IPS-20b (cell line): ENCODE data around the gene HOXB13.
A peak's percentile ranks its signal among the peaks of the same experiment; 100 is the strongest.

ENCODE experiments used
- H3K27ac ChIP-seq: one replicate; pipeline ENCODE4 v1.5.1; 2013; ENCODE audit warnings: low read length
- H3K27me3 ChIP-seq: 2 replicates; pipeline ENCODE4 v1.6.1; 2013; ENCODE audit warnings: mild to moderate bottlenecking, low read length, inconsistent platforms; ENCODE audit not compliant: insufficient read depth
- H3K36me3 ChIP-seq: 2 replicates; pipeline ENCODE4 v1.6.1; 2013; ENCODE audit warnings: low read depth, mild to moderate bottlenecking, inconsistent platforms, low read length, moderate library complexity; ENCODE audit not compliant: insufficient read depth
- H3K4me1 ChIP-seq: 2 replicates; pipeline ENCODE4 v1.6.1; 2013; ENCODE audit warnings: mild to moderate bottlenecking, control low read depth, inconsistent platforms, low read length, moderate library complexity; ENCODE audit not compliant: insufficient read depth
- H3K4me3 ChIP-seq: 2 replicates; pipeline ENCODE4 v1.5.1; 2013; ENCODE audit warnings: mild to moderate bottlenecking, low read length, inconsistent platforms
- H3K9ac ChIP-seq: 2 replicates; pipeline ENCODE4 v1.6.1; 2013; ENCODE audit warnings: low read depth, mild to moderate bottlenecking, inconsistent platforms, low read length, moderate library complexity
- H3K9me3 ChIP-seq: 2 replicates; pipeline ENCODE4 v1.6.1; 2013; ENCODE audit warnings: mild to moderate bottlenecking, low read depth, low read length, inconsistent platforms; ENCODE audit not compliant: insufficient read depth

HOXB13 gene

GRCh38 chr17:48755356-48755755 is 26.8 kb upstream of the HOXB13 start:
- H3K36me3 ChIP-seq, result no peaks in the 10 kb centered on the region
- H3K27ac ChIP-seq, result no peak overlapping the region
- no peaks in the 10 kb centered on the region for H3K4me1 ChIP-seq
- H3K9ac ChIP-seq, result no peak overlapping the region
- H3K4me3 ChIP-seq, result 0 out of 2 replicates have a peak overlapping the region, but pooled peaks have one; percentile 11
- H3K27me3 ChIP-seq, result peaks cover 99% of the 10 kb centered on the region
- H3K9me3 ChIP-seq, result peaks cover 8% of the 10 kb centered on the region; the same call in 1 of the 2 replicates

- Histone ChIP-seq H3K4me3 (0 out of 2 replicates have a peak overlapping the region, but pooled peaks have one; percentile 11), H3K27ac (no peak overlapping the region), H3K27me3 (peaks cover 99% of the 10 kb centered on the region), H3K9ac (no peak overlapping the region), H3K36me3 (no peaks in the 10 kb centered on the region), H3K9me3 (peaks cover 12% of the 10 kb centered on the region; the same call in 1 of the 2 replicates), H3K4me1 (no peaks in the 10 kb centered on the region)
Measured at GRCh38 chr17:48754500-48755261, 26.1 kb upstream of the HOXB13 start.

- H3K4me3 ChIP-seq, result no peak overlapping the region
- no peak overlapping the region for H3K27ac ChIP-seq
- peaks cover 99% of the 10 kb centered on the region for H3K27me3 ChIP-seq
- no peak overlapping the region for H3K9ac ChIP-seq
- peaks cover 12% of the 10 kb centered on the region; the same call in 1 of the 2 replicates for H3K9me3 ChIP-seq
- no peaks in the 10 kb centered on the region for H3K4me1 ChIP-seq
- no peaks in the 10 kb centered on the region for H3K36me3 ChIP-seq
Measured at GRCh38 chr17:48753794-48754499, 25.4 kb upstream of the HOXB13 start.

- no peaks in the 10 kb centered on the region for H3K36me3 ChIP-seq
- peaks cover 100% of the 10 kb centered on the region for H3K27me3 ChIP-seq
- no peak overlapping the region for H3K4me3 ChIP-seq
- H3K27ac ChIP-seq, result no peak overlapping the region
- H3K4me1 ChIP-seq, result no peaks in the 10 kb centered on the region
- H3K9ac ChIP-seq, result no peak overlapping the region
- peaks cover 12% of the 10 kb centered on the region; the same call in 1 of the 2 replicates for H3K9me3 ChIP-seq
Measured at GRCh38 chr17:48752399-48753288, 24.1 kb upstream of the HOXB13 start.

- Histone ChIP-seq H3K27ac (no peak overlapping the region), H3K4me1 (no peaks in the 10 kb centered on the region), H3K4me3 (no peak overlapping the region), H3K36me3 (no peaks in the 10 kb centered on the region), H3K9ac (no peak overlapping the region), H3K9me3 (peaks cover 12% of the 10 kb centered on the region; the same call in 1 of the 2 replicates), H3K27me3 (peaks cover 100% of the 10 kb centered on the region)
Measured at GRCh38 chr17:48751733-48752398, 23.3 kb upstream of the HOXB13 start.

- Histone ChIP-seq H3K9ac (no peak overlapping the region), H3K4me3 (no peak overlapping the region), H3K27ac (no peak overlapping the region), H3K4me1 (no peaks in the 10 kb centered on the region), H3K27me3 (peaks cover 100% of the 10 kb centered on the region), H3K9me3 (peaks cover 12% of the 10 kb centered on the region; the same call in 1 of the 2 replicates), H3K36me3 (no peaks in the 10 kb centered on the region)
Measured at GRCh38 chr17:48751172-48751571, 22.6 kb upstream of the HOXB13 start.

GRCh38 chr17:48749621-48750553 is 21.3 kb upstream of the HOXB13 start:
- Histone ChIP-seq H3K4me3 (no peak overlapping the region), H3K36me3 (no peaks in the 10 kb centered on the region), H3K4me1 (no peaks in the 10 kb centered on the region), H3K27me3 (peaks cover 100% of the 10 kb centered on the region), H3K9ac (no peak overlapping the region), H3K27ac (no peak overlapping the region), H3K9me3 (peaks cover 12% of the 10 kb centered on the region; the same call in 1 of the 2 replicates)

GRCh38 chr17:48748718-48749566 is 20.4 kb upstream of the HOXB13 start:
- H3K36me3 ChIP-seq, result no peaks in the 10 kb centered on the region
- H3K27ac ChIP-seq, result no peak overlapping the region
- peaks cover 12% of the 10 kb centered on the region; the same call in 1 of the 2 replicates for H3K9me3 ChIP-seq
- H3K27me3 ChIP-seq, result peaks cover 100% of the 10 kb centered on the region
- no peaks in the 10 kb centered on the region for H3K4me1 ChIP-seq
- H3K9ac ChIP-seq, result no peak overlapping the region
- no peak overlapping the region for H3K4me3 ChIP-seq

- no peaks in the 10 kb centered on the region for H3K4me1 ChIP-seq
- H3K9ac ChIP-seq, result no peak overlapping the region
- peaks cover 9% of the 10 kb centered on the region; the same call in 1 of the 2 replicates for H3K9me3 ChIP-seq
- H3K27me3 ChIP-seq, result peaks cover 100% of the 10 kb centered on the region
- H3K36me3 ChIP-seq, result no peaks in the 10 kb centered on the region
- no peak overlapping the region for H3K27ac ChIP-seq
- H3K4me3 ChIP-seq, result no peak overlapping the region
Measured at GRCh38 chr17:48747445-48748363, 19.2 kb upstream of the HOXB13 start.
